ENCODE data around the gene SCG2.

The SCG2 gene

GRCh38 chr2:223570784-223571183, 31.4 kb downstream of the SCG2 start:
- no peak for DNase-seq (ENCODE audit: low read depth)

- DNase-seq (ENCODE audit: low read depth): no peak
Measured at GRCh38 chr2:223566396-223566795, 35.8 kb downstream of the SCG2 start.

GRCh38 chr2:223563462-223563861, 38.7 kb downstream of the SCG2 start:
- peak; percentile 95 for DNase-seq (ENCODE audit: low read depth)

- peak; percentile 34 for DNase-seq (ENCODE audit: low read depth)
Measured at GRCh38 chr2:223562078-223562477, 40.1 kb downstream of the SCG2 start.

DNA sequence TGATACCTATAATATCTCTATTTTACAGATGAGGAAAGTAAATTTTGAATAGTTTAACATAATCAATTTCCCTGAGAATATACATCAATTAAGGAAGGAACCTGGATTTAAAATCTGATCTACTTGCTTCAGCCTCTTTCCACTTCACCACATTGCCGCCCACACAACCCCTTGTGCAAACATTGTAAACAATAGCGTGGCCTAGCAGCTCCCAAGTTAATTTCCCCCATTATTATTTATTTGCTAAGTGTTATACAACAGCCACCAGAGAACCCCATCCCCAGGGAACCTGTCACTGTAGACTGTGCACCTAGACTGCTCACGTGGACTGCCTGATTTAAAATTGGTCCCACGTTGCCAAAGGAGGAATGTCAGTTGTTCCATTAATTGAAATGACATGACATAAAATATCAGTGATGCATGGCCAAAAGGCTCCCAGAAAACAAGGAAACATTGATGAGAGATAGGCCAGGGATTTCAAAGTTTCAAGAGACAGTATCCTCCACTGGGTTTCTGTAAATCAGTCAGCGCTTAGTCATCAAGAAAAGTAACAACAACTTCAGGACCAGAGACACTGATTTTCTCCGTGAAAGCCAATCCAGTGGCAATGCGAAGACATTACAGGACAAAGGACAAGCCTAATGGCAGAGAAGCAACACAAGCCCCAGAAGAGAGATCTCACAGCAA, 41.3 kb downstream of the SCG2 start:
- DNase-seq (ENCODE audit: low read depth): peak; percentile 76

- DNase-seq (ENCODE audit: low read depth): no peak
Measured at GRCh38 chr2:223558970-223559369, 43.2 kb downstream of the SCG2 start.

- no peak for DNase-seq (ENCODE audit: low read depth)
Measured at GRCh38 chr2:223554923-223555322, 47.2 kb downstream of the SCG2 start.

DNA sequence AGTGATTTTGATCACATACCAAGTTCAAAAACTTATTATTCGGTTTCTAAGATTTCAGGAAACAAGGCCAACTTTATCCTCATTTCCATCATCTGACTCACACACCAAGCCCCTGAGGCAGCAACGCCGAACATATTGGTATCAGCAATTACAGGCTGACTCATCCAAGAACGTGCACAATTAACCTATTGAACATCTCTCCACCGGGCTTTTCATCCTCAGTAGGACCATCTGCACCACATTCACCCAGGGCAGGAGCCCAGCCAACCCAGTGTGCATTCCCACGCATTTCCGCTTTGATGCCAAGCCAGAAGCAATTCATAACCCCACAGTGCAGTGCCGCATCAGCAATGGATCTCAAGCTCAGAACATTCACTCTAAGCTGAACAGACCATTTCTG, 52.9 kb downstream of the SCG2 start:
- peak; percentile 100 for DNase-seq (ENCODE audit: low read depth)

DNA sequence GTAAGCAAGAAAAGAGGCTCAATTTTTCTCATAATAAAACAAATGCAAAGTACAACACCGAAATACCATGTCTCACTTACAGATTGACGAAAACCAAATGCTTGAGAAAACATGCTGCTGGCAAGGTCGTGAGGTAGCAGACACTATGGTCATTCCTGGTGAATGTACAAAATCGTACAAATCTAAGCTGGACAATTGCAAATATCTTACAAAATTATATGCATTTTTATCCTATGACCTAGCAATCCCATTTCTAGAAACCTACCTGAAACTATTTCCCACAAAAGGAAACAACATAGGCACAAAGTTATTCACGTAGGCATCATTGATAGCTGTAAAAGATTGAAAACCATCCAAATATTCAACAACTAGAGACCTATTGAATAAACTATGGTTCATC, 54.0 kb downstream of the SCG2 start:
- DNase-seq (ENCODE audit: low read depth): peak; percentile 56

Data from ELR (cell line).